ENCODE data around the gene TOP3A.

The TOP3A gene

DNA sequence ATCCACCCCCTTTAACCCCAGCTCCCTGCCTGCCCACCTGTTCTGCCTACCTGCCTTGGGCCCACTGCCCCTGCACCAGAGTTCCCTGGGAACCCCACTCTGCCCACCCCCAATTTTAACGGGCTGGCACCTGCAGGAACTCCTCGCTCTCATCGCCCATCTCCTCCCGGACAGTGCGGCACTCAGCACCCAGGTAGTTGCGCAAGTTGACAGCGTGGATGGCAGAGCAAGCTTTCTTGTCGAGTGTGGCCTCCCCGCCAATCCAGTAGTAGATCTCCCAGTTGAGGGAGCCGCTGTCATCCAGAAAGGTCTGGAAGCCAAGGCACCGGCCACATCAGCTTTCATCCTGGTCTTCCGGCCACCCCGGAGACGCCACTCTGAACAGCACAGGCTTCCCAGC, 64.1 kb downstream of the TOP3A start:
- H3K27me3 ChIP-seq (replicated peaks; ENCODE audit: control insufficient read depth, insufficient read depth, low read length): no peaks in the 10 kb centered on the region
- no peak overlapping the region for H3K4me3 ChIP-seq (replicated peaks; ENCODE audit: low read depth, low read length)
- peaks cover 48% of the 10 kb centered on the region for H3K36me3 ChIP-seq (ENCODE audit: control insufficient read depth, insufficient read depth, low read length)
- DNase-seq (ENCODE audit: extremely low read depth, insufficient read length): no peak
- no peak for TF ChIP-seq CTCF (IDR thresholded peaks at IDR 0.05; ENCODE audit: insufficient read depth, low read length, poor library complexity, severe bottlenecking)

DNA sequence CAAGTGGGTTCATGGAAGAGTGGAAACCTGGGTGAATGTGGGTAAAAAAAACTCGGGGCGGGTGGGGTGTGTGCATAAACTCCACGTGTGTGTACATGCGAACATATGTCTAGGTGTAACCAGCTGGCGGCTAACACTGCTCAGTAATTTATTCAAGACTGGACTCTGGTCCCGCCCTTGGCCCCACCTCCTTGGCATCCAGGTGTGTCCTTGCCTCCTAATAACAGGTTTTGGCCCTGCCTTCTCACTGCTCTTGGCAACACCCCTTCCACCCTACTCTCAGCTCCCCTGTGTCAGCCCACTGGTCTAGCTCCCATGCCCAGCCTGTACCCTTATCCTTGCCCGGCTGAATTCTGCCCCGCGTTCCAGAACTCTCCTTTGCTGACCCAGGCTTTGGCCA, 64.5 kb downstream of the TOP3A start:
- no peak for TF ChIP-seq CTCF (IDR thresholded peaks at IDR 0.05; ENCODE audit: insufficient read depth, low read length, poor library complexity, severe bottlenecking)
- H3K36me3 ChIP-seq (ENCODE audit: control insufficient read depth, insufficient read depth, low read length): peaks cover 51% of the 10 kb centered on the region
- no peaks in the 10 kb centered on the region for H3K27me3 ChIP-seq (replicated peaks; ENCODE audit: control insufficient read depth, insufficient read depth, low read length)
- DNase-seq (ENCODE audit: extremely low read depth, insufficient read length): no peak
- no peak overlapping the region for H3K4me3 ChIP-seq (replicated peaks; ENCODE audit: low read depth, low read length)

GRCh38 chr17:18248811-18249210, 66.0 kb downstream of the TOP3A start:
- DNase-seq (ENCODE audit: extremely low read depth, insufficient read length): no peak
- Histone ChIP-seq H3K36me3 (ENCODE audit: control insufficient read depth, insufficient read depth, low read length) (peaks cover 52% of the 10 kb centered on the region), H3K4me3 (replicated peaks; ENCODE audit: low read depth, low read length) (no peak overlapping the region), H3K27me3 (replicated peaks; ENCODE audit: control insufficient read depth, insufficient read depth, low read length) (no peaks in the 10 kb centered on the region)
- TF ChIP-seq CTCF (IDR thresholded peaks at IDR 0.05; ENCODE audit: insufficient read depth, low read length, poor library complexity, severe bottlenecking): no peak

DNA sequence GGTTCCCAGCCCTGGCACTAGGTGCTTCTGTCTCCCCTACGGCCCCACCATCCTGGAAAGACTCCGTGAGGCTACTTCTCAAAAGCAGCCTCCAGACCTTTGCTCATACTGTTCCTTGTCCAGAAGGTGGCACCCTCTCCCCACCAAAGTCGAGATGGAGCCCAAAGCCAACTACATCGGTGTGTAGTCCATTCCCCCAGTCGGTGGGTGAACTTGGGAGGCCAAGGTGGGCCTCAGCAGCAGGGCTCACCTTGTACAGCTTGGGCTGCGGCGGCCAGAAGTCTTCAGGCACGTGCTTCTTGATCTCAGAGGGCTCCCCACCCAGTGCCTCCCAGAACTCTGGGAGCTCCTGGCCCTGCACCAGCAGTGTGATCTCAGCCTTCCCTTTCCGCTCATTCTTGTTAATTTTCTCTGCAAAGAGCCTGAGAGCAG, 66.5 kb downstream of the TOP3A start:
- peaks cover 51% of the 10 kb centered on the region for H3K36me3 ChIP-seq (ENCODE audit: control insufficient read depth, insufficient read depth, low read length)
- no peak overlapping the region for H3K4me3 ChIP-seq (replicated peaks; ENCODE audit: low read depth, low read length)
- no peak for DNase-seq (ENCODE audit: extremely low read depth, insufficient read length)
- TF ChIP-seq CTCF (IDR thresholded peaks at IDR 0.05; ENCODE audit: insufficient read depth, low read length, poor library complexity, severe bottlenecking): peak; percentile 69
- no peaks in the 10 kb centered on the region for H3K27me3 ChIP-seq (replicated peaks; ENCODE audit: control insufficient read depth, insufficient read depth, low read length)

GRCh38 chr17:18247613-18248001, 67.2 kb downstream of the TOP3A start:
- Histone ChIP-seq H3K4me3 (replicated peaks; ENCODE audit: low read depth, low read length) (no peak overlapping the region), H3K27me3 (replicated peaks; ENCODE audit: control insufficient read depth, insufficient read depth, low read length) (no peaks in the 10 kb centered on the region), H3K36me3 (ENCODE audit: control insufficient read depth, insufficient read depth, low read length) (peaks cover 48% of the 10 kb centered on the region)
- no peak for DNase-seq (ENCODE audit: extremely low read depth, insufficient read length)
- no peak for TF ChIP-seq CTCF (IDR thresholded peaks at IDR 0.05; ENCODE audit: insufficient read depth, low read length, poor library complexity, severe bottlenecking)

All from GM06990 (cell line).